ENCODE data around the gene UCN3. TPM values are rescaled to one million over a fixed set of nuclear protein-coding genes. Genes with fewer than 3 reads are reported as not detected.
"Not testable (repeated sequence)": the region's sequence is repeated elsewhere in the genome, so short reads cannot be mapped to it uniquely, and the experiment has no call there.

Gene UCN3
- polyA plus RNA-seq, 3 donors, result not detected

DNA sequence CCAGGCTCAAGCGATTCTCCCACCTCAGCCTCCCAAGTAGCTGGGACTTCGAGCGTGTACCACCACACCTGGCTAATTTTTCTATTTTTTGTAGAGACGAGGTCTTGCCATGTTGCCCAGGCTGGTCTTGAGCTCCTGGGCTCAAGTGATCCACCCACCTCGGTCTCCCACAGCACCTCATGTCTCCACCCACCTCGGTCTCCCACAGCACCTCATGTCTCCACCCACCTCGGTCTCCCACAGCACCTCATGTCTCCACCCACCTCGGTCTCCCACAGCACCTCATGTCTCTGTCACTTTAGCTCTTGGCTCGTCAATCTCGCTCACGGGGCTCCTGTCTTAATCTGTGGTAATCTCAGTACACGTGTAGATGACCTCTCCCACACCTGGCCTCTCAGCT lies 15.6 kb downstream of the UCN3 start:
- H3K9me3 Mint-ChIP-seq; H3K79me2 ChIP-seq (ENCODE audit: insufficient read depth, low read length); H3K4me3 ChIP-seq (replicated peaks in 1 of 3; ENCODE audit: low read depth in 2 of 3, low read length in 3 of 3); H3K27ac Mint-ChIP-seq; H3K4me3 Mint-ChIP-seq; H3K36me3 Mint-ChIP-seq; H2AFZ ChIP-seq (ENCODE audit: insufficient read depth, low read depth, low read length, poor library complexity, severe bottlenecking); H3K4me1 ChIP-seq (ENCODE audit: control insufficient read depth in 1 of 2, insufficient read depth in 2 of 2, low read length in 2 of 2); H3K27me3 ChIP-seq (ENCODE audit: control insufficient read depth in 2 of 2, insufficient read depth in 2 of 2, low read length in 2 of 2); H3K4me1 Mint-ChIP-seq; H3K4me2 ChIP-seq (replicated peaks; ENCODE audit: extremely low read depth, low read length, poor library complexity, severe bottlenecking); H3K9ac ChIP-seq (ENCODE audit: insufficient read depth, low read length, poor library complexity, severe bottlenecking); H4K20me1 ChIP-seq (ENCODE audit: insufficient read depth, low read length); H3K36me3 ChIP-seq (replicated peaks in 1 of 2; ENCODE audit: control insufficient read depth in 1 of 2, insufficient read depth in 2 of 2, low read length in 2 of 2); H3K27me3 Mint-ChIP-seq (ENCODE audit: low read depth in 3 of 3); DNase-seq; H3K27ac ChIP-seq (ENCODE audit: low read depth in 1 of 2, low read length in 2 of 2); H3K9me3 ChIP-seq (replicated peaks in 1 of 2; ENCODE audit: control insufficient read depth in 1 of 2, insufficient read depth in 1 of 2, low read length in 2 of 2): not testable (repeated sequence)
- intact Hi-C loops (cut with micrococcal nuclease), result loop anchor here in 1 of 2 donors (5.0 to 10.0 kb wide), 2 partner anchors 96 to 533 kb away; no protein-coding TSS in a partner anchor
- WGBS (ENCODE audit: insufficient coverage), result 96% methylated on average over 12 of the region's 12 CpGs

DNA sequence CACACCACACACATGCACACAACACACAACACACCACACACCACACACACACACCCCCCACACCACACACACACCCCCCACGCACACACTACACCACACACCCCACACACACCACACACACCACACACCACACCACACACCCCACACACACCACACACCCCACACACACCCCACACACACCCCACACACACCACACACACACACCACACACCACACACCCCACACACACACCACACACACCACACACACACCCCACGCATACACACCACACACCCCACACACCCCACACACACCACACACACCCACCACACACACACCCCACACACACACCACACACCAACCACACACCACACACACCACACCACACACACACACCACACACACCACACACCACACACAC lies 16.4 kb downstream of the UCN3 start:
- Mint-ChIP-seq H3K27ac (no peak overlapping the region), H3K27me3 (ENCODE audit: low read depth in 3 of 3) (peaks cover 0 to 2% (median 0%) of the 10 kb centered on the region in 3 donors), H3K36me3 (no peaks in the 10 kb centered on the region), H3K9me3 (peaks cover 0 to 7% (median 2%) of the 10 kb centered on the region in 7 donors), H3K4me1 (no peaks in the 10 kb centered on the region), H3K4me3 (no peak overlapping the region)
- Histone ChIP-seq H4K20me1 (ENCODE audit: insufficient read depth, low read length) (no peaks in the 10 kb centered on the region), H3K9ac (ENCODE audit: insufficient read depth, low read length, poor library complexity, severe bottlenecking) (no peak overlapping the region), H2AFZ (ENCODE audit: insufficient read depth, low read depth, low read length, poor library complexity, severe bottlenecking) (no peak overlapping the region), H3K27ac (ENCODE audit: low read depth in 1 of 2, low read length in 2 of 2) (no peak overlapping the region), H3K9me3 (replicated peaks in 1 of 2; ENCODE audit: control insufficient read depth in 1 of 2, insufficient read depth in 1 of 2, low read length in 2 of 2) (no peaks in the 10 kb centered on the region), H3K4me1 (ENCODE audit: control insufficient read depth in 1 of 2, insufficient read depth in 2 of 2, low read length in 2 of 2) (no peaks in the 10 kb centered on the region), H3K79me2 (ENCODE audit: insufficient read depth, low read length) (no peaks in the 10 kb centered on the region), H3K4me3 (replicated peaks in 1 of 3; ENCODE audit: low read depth in 2 of 3, low read length in 3 of 3) (no peak overlapping the region), H3K27me3 (ENCODE audit: control insufficient read depth in 2 of 2, insufficient read depth in 2 of 2, low read length in 2 of 2) (no peaks in the 10 kb centered on the region), H3K36me3 (replicated peaks in 1 of 2; ENCODE audit: control insufficient read depth in 1 of 2, insufficient read depth in 2 of 2, low read length in 2 of 2) (no peaks in the 10 kb centered on the region), H3K4me2 (replicated peaks; ENCODE audit: extremely low read depth, low read length, poor library complexity, severe bottlenecking) (no peak overlapping the region)
- no CpG with 5 or more reads among the region's 2 CpGs for WGBS (ENCODE audit: insufficient coverage)
- no peak for DNase-seq
- intact Hi-C loops (cut with micrococcal nuclease), result loop anchor here in 1 of 2 donors (5.0 to 10.0 kb wide), 2 partner anchors 96 to 534 kb away; no protein-coding TSS in a partner anchor
- TF ChIP-seq CTCF (IDR thresholded peaks at IDR 0.05), result no peak
